ENCODE data around the gene TSSK3. TPM values are rescaled to one million over a fixed set of nuclear protein-coding genes. Genes with fewer than 3 reads are reported as not detected.
A peak's percentile ranks its signal among the peaks of the same experiment; 100 is the strongest.

The TSSK3 gene
- total RNA-seq, 1 experiment from 2014 or later: 2.9 TPM

DNA sequence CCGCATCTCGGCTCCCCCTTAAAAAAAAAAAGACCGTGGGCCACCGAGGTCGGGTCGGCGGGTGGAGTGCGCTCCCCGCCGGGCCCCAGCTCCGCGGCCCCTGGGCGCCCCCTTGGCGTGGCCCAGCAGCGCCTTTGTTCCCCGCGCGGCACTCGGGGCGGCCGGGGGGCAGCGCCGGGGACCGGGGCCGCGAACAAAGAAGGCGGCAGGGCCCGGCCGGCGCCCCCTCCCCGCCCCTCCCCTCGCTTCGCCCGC lies 26.9 kb upstream of the TSSK3 start:
- peaks cover 44% of the 10 kb centered on the region for H3K4me1 Mint-ChIP-seq
- no peak overlapping the region for H3K27ac Mint-ChIP-seq
- ChIA-PET POLR2A (interaction anchor here (0.6 to 2.8 kb wide), 19 partner anchors 10 to 315 kb away, joined by 3 to 18 read pairs (median 5); partner anchors contain the start of genes BSDC1, FAM229A, IQCC and RBBP4), CTCF (interaction anchor here (0.9 to 2.4 kb wide), 5 partner anchors 16 to 184 kb away, joined by 3 to 17 read pairs (median 10); no protein-coding TSS in a partner anchor)
- H3K27me3 Mint-ChIP-seq (ENCODE audit: low read depth): peaks cover 16% of the 10 kb centered on the region
- TF ChIP-seq, protein P1, sequence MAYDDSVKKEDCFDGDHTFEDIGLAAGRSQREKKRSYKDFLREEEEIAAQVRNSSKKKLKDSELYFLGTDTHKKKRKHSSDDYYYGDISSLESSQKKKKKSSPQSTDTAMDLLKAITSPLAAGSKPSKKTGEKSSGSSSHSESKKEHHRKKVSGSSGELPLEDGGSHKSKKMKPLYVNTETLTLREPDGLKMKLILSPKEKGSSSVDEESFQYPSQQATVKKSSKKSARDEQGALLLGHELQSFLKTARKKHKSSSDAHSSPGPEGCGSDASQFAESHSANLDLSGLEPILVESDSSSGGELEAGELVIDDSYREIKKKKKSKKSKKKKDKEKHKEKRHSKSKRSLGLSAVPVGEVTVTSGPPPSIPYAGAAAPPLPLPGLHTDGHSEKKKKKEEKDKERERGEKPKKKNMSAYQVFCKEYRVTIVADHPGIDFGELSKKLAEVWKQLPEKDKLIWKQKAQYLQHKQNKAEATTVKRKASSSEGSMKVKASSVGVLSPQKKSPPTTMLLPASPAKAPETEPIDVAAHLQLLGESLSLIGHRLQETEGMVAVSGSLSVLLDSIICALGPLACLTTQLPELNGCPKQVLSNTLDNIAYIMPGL (CRISPR knock-in tag; IDR thresholded peaks at IDR 0.05): no peak
- TF ChIP-seq, protein P2, sequence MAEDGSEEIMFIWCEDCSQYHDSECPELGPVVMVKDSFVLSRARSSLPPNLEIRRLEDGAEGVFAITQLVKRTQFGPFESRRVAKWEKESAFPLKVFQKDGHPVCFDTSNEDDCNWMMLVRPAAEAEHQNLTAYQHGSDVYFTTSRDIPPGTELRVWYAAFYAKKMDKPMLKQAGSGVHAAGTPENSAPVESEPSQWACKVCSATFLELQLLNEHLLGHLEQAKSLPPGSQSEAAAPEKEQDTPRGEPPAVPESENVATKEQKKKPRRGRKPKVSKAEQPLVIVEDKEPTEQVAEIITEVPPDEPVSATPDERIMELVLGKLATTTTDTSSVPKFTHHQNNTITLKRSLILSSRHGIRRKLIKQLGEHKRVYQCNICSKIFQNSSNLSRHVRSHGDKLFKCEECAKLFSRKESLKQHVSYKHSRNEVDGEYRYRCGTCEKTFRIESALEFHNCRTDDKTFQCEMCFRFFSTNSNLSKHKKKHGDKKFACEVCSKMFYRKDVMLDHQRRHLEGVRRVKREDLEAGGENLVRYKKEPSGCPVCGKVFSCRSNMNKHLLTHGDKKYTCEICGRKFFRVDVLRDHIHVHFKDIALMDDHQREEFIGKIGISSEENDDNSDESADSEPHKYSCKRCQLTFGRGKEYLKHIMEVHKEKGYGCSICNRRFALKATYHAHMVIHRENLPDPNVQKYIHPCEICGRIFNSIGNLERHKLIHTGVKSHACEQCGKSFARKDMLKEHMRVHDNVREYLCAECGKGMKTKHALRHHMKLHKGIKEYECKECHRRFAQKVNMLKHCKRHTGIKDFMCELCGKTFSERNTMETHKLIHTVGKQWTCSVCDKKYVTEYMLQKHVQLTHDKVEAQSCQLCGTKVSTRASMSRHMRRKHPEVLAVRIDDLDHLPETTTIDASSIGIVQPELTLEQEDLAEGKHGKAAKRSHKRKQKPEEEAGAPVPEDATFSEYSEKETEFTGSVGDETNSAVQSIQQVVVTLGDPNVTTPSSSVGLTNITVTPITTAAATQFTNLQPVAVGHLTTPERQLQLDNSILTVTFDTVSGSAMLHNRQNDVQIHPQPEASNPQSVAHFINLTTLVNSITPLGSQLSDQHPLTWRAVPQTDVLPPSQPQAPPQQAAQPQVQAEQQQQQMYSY (CRISPR knock-in tag; IDR thresholded peaks at IDR 0.05): no peak
- TF ChIP-seq MAX (CRISPR knock-in tag; IDR thresholded peaks at IDR 0.05) (no peak), TEAD4 (CRISPR knock-in tag; IDR thresholded peaks at IDR 0.05) (no peak), ESRRA (CRISPR knock-in tag; IDR thresholded peaks at IDR 0.05; ENCODE audit: borderline replicate concordance) (no peak), ETV6 (CRISPR knock-in tag; IDR thresholded peaks at IDR 0.05) (no peak), SMAD4 (CRISPR knock-in tag; IDR thresholded peaks at IDR 0.05) (no peak), SOX15 (CRISPR knock-in tag; IDR thresholded peaks at IDR 0.05) (no peak), GRHL2 (CRISPR knock-in tag; IDR thresholded peaks at IDR 0.05; ENCODE audit: insufficient replicate concordance, severe bottlenecking) (no peak), TCF7 (CRISPR knock-in tag; IDR thresholded peaks at IDR 0.05; ENCODE audit: low read depth) (no peak), NR3C1 (CRISPR knock-in tag; conservative IDR thresholded peaks at IDR 0.05; ENCODE audit: low read depth) (no peak), PRRX2 (CRISPR knock-in tag; IDR thresholded peaks at IDR 0.05) (no peak), OVOL2 (CRISPR knock-in tag; IDR thresholded peaks at IDR 0.05; ENCODE audit: borderline replicate concordance) (no peak), ZNF232 (CRISPR knock-in tag; IDR thresholded peaks at IDR 0.05) (no peak), SMAD3 (CRISPR knock-in tag; IDR thresholded peaks at IDR 0.05; ENCODE audit: borderline replicate concordance) (no peak), AR (CRISPR knock-in tag; IDR thresholded peaks at IDR 0.05) (no peak), IRF1 (CRISPR knock-in tag; IDR thresholded peaks at IDR 0.05) (no peak)
- TF ChIP-seq, protein P3, sequence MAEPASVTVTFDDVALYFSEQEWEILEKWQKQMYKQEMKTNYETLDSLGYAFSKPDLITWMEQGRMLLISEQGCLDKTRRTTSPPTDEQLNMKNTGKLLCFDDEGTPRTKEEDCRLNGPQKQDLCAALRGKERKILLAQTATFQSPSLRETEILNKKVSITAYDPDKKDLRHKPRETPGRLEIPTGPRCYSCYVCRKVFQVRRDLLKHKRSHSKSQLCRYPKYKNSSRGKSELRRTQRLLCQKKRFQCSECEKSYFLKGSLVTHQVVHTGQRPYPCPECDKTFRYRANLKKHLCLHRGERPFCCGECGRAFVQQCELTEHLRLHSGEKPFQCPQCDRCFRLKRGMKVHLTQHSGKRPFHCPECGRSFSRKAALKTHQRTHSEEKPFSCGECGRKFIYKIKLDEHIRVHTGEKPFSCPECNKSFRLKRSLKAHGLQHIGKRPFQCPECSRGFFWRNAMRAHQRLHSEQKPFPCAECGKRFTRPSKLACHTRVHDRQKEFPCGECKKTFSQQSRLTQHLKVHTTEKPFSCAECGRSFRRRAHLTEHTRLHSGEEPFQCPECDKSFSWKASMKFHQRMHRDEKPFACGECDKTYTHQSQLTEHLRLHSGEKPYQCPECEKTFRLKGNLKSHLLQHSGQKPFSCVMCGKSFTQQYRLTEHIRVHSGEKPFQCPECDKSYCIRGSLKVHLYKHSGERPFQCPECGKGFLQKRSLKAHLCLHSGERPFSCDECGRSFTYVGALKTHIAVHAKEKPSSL (CRISPR knock-in tag; conservative IDR thresholded peaks at IDR 0.05): no peak
- TF ChIP-seq, protein P4, sequence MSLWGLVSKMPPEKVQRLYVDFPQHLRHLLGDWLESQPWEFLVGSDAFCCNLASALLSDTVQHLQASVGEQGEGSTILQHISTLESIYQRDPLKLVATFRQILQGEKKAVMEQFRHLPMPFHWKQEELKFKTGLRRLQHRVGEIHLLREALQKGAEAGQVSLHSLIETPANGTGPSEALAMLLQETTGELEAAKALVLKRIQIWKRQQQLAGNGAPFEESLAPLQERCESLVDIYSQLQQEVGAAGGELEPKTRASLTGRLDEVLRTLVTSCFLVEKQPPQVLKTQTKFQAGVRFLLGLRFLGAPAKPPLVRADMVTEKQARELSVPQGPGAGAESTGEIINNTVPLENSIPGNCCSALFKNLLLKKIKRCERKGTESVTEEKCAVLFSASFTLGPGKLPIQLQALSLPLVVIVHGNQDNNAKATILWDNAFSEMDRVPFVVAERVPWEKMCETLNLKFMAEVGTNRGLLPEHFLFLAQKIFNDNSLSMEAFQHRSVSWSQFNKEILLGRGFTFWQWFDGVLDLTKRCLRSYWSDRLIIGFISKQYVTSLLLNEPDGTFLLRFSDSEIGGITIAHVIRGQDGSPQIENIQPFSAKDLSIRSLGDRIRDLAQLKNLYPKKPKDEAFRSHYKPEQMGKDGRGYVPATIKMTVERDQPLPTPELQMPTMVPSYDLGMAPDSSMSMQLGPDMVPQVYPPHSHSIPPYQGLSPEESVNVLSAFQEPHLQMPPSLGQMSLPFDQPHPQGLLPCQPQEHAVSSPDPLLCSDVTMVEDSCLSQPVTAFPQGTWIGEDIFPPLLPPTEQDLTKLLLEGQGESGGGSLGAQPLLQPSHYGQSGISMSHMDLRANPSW (CRISPR knock-in tag; conservative IDR thresholded peaks at IDR 0.05; ENCODE audit: low read depth): no peak
- H3K4me3 Mint-ChIP-seq: peak overlapping the region; percentile 95; the same call in 1 of the 2 replicates
- peaks cover 36% of the 10 kb centered on the region for H3K36me3 Mint-ChIP-seq
- DNase-seq (ENCODE audit: low spot score) (no peak), ATAC-seq (no peak)
- no peaks in the 10 kb centered on the region for H3K9me3 Mint-ChIP-seq
